GM21381 (cell line): ENCODE measurements around the gene AGAP3.

Experiments
- ATAC-seq: cut with Tn5 transposase; IDR thresholded peaks from one replicate; pipeline ENCODE4 v1.9.1; 2021; ENCODE audit warnings: mild to moderate bottlenecking, moderate library complexity; ENCODE audit not compliant: unreplicated experiment

Gene AGAP3

DNA sequence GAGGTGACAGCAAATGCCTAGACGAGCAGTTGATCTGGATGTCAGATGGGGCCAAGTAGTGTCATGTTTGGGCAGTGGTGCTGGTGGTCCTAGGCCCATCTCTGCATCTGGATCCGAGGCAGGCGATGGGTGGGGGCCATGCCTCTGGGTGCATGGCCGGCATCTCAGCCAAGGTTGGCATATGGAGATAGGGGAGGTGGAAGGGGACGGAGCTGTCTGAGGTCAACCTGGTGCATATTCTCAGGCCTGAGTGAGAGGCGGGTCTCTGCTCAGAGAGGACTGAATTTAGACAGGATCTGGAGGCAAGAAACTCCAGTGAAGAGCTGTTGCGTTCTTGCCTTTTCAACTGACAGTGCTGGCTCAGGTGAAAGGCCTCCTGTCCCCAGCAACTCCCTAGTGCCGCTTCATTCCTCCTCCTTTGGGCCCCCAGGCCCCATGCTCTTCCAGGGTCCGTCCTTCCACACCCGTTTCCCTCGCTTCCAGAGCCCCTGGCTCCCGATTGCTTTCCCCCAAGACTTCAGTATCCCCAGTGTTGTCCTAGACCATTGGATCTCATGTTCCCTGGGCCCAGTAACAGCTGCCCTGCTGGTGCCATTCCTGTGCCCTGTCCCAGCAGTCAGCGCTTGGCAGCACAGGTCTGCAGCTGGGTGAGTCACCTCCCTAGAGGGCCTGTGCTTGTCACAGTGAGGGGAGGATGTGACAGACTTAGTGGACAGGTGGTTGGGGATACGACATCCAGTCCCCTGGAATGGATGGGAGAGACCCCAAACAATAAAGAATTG lies 48.7 kb downstream of the AGAP3 start:
- ATAC-seq, result no peak

DNA sequence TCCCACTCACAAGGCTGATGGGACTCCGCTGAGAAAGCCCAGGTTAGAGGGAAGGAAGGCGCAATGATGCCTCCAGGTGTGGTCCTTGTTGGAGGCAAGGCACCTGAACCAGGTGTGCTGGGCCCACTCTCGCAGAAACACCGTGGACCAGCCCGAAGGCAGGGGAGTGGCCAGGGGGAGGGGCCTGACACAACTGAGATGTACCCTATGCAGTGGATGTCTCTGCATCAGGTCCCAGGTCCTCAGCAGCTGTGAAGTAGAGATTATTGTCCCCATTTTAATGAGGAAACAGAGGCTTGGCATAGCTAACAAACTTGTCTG lies 49.2 kb downstream of the AGAP3 start:
- no peak for ATAC-seq

DNA sequence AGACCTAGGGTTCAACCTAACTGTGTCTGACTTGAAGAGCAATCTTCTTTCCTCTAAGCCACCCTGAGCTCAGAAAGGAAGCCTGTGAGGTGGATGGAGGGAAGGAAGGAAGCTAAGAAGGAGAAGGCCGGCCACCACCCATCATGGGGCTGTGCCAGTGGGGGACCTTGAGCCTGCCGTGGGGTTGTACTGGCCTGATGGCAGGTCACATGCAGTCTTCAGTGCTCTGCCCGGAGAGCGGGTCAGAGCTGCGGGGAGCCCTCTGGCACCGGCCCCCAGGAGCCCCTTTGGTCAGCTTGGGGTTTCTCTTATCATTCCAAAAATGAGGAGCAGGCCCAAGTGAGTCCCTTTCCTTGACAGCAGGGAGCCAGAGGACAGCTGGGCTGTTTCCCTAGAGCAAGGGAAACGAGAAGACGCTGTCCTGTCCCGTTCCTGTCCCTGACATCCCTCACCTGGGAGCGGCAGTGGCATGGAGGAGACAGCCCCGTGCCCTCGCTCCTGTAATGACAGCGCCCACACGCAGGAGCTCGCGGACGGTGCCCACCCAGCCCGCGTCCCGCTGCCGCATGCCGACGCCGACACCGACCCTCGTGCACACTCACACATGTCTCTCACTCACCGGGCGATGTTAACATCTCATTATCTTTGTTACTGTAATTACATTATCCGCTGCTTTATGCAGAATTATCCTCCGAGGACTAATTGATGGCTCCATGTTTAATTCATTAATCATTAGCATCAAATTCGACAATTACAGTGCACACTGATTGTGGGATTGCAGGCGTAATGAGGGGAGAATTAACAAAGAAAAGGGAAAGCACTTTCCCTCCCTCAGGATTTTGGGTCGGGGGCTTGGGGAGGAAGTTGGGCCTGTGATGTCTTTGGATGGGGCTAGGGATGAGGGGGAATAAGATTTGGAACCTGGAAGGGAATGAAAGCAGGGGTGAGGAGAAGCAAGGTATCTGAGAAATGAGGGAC lies 49.9 kb downstream of the AGAP3 start:
- ATAC-seq, result no peak

DNA sequence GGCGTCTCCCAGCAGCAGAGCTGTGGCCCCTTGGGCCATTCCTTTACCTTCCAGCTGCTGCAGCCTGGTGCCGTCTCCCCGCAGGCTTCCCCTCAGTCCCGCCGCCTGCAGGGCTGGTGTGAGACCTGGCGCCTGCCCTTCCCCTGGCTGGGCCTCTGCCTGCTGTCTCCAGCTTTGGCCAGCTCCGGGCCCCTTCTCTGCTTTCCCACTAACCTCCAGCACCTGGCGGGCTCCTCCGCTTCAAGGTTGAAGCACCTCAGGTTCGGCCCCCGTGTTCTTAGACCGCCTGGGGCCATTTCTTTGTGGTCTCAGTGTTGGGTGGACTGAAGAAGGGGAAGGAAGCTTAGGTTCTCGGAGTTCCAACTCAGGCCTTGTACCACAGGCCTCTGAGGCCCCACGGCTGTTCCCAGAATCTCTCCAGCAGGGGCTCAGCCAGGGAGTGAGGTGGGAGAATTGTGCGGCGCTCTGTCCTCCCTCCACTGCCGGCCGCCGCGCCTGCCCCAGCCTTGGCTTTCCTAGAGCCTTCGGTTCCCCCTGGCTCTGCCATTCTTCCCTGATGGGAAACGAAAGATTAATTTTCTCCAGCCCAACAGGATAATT lies 50.9 kb downstream of the AGAP3 start:
- no peak for ATAC-seq

DNA sequence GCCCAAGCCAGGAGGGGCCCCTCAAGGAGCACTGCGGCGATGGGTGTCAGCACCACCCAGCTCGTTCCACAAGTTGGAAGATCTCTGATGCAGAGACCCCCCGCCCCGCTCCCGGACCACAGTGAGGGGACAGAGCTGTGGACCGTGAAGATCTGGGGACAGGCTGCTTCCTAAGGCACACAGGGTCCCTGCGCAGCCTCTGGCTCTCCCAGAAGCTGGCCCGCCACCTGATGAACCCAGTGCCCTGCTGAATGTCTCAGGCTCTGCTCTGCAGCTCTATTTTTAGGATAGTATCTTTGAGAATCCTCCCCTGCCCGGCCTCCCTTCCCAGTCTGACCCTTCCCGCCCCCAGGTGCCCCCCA lies 51.5 kb downstream of the AGAP3 start:
- no peak for ATAC-seq

DNA sequence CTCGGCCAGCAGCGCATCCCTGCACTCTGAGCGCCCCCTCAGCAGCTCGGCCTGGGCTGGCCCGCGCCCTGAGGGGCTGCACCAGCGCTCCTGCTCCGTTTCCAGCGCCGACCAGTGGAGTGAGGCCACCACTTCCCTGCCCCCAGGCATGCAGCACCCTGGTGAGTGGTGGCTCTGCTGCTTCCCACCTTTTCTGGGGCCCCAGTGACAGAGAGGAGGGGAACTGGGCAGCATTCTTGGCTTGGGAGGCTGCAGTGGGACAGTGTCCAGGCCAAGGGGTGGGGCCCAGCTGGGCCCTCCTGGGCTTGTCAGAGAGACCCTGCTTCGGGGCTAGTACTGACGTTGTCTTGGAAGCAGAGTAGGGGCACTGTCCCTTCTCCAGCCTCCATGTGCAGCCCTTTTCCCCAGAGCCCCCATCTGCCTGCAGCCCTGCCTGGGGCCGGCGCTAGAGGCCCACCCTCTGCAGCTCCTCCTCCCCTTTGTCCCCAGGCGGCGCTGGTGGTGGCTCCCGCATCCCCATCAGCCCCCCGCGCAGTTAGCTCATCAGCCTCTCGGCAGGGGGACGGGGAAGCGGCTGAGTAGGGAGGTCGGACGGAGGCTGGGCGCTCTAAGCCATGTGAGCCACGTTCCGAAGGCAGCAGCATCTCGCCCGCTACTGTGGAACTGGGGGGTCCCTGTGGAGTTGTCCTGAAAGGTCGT lies 52.0 kb downstream of the AGAP3 start:
- ATAC-seq, result no peak

DNA sequence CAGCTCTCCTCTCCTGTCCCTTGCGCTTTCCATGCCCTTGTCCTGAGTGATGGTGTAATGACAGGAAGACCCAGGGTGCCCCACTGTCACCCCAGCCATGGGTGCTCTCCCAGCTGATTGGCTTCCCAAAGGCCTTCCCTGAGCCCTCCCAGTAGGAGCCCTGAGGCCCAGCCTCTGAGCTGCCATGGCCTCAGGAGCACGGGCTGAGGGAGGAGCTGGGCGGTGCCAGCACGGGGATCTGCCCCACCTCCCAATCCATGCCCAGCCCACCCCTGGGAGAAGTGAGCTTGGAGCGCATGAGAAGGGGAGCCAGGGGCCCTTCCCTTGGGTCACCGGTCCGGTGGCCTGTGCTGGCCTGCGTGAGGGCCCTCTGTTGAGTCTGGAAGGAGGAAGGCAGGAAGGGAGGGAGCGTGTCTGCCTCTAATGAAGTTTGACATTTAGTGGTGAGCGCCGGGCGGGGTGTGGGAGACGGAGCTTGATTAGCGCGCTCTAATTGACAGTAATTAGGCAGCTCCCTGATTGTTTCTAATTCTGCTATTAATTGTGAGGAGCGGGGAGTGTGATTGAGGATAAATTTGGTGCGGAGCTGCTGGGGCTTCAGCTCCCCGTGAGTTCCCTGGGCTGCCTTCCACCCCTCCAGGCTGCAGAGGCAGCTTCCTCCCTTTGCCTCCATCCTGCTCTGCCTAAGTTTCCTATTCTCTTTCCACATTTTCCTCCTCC lies 53.0 kb downstream of the AGAP3 start:
- ATAC-seq, result no peak

DNA sequence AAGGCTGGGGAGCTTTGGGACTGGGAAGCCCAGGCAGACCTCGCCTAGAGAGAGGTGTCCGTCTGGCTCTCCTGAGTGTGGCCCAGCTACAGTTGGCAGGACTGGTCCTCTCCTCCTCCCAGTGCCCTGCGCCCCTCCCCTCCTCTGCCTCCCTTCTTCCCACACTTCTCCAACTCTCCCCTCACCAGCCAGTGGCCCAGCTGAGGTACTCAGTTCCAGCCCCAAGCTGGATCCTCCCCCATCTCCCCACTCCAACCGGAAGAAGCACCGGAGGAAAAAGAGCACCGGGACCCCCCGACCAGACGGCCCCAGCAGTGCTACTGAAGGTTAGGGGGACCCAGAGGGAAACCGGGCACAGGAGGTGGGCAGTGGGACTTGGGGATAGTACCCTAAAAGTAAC lies 53.5 kb downstream of the AGAP3 start:
- ATAC-seq, result no peak

DNA sequence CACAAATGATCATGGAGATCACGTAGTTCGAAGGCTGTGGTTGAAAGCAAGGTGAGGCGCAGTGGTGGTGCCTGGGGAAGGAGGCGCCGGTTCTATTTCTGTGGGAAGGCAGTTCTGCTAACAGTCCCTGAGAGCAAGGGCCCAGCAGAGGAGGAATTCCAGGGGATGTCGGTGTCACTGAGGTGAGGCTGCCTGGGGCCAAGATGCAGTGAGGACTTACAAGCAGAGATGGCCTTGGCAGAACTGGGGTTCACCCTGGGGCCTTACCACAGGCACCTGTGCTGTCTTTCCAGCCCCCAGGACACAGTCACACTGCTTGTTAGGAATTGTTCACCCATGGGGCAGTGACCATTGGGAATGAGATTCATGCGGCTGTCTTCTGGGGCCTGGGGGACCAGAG lies 54.6 kb downstream of the AGAP3 start:
- no peak for ATAC-seq

DNA sequence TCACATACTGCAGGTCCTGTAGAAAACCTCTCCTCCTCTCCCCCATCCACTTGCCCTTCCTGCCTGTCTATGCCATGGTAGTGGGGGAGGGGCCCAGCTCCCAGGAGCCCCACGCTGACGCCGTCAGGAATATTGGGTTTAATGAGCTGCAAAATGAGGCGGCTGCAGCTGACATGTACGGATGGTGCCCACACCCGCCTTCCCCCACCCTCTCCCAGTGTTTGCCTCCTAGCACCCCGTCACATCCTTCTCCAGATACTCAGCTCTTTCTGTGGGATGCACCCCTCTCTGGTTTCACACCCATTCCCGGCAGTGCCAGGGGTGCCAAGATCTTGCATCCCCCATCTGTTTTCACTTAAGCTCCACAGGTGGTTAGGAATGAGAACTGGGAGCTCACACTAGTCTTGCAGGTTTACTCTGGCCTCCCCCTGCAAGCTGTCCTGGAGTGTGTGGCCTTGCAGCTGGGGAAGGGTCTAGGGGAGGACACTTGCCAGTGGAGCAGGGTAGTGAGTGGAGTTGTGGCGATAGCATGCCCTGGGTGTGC lies 55.1 kb downstream of the AGAP3 start:
- no peak for ATAC-seq

DNA sequence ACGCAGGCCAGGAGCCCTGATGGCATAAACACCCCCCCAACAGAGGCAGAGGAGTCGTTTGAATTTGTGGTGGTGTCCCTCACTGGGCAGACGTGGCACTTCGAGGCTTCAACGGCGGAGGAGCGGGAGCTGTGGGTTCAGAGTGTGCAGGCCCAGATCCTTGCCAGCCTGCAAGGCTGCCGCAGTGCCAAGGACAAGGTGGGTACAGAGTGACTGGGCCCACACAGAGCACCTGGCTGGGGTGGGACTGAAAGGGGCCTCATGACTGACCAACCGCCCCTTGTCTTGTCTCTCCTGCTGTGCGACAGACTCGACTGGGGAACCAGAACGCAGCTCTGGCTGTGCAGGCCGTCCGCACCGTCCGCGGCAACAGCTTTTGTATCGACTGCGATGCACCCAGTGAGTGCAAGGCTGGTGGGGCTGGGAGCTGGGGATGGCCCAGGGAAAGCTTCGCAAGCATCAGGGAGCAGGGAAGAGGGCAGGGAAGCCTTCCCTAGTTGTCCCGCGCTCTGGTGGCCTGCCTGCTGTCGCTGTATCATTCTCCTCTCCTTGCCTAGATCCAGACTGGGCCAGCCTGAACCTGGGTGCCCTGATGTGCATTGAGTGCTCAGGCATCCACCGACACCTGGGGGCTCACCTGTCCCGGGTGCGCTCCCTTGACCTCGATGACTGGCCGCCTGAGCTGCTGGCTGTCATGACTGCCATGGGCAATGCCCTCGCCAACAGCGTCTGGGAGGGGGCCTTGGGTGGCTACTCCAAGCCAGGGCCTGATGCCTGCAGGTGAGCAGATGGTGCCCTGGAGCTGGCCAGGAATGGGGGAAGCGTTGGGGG lies 55.8 kb downstream of the AGAP3 start:
- ATAC-seq, result no peak

DNA sequence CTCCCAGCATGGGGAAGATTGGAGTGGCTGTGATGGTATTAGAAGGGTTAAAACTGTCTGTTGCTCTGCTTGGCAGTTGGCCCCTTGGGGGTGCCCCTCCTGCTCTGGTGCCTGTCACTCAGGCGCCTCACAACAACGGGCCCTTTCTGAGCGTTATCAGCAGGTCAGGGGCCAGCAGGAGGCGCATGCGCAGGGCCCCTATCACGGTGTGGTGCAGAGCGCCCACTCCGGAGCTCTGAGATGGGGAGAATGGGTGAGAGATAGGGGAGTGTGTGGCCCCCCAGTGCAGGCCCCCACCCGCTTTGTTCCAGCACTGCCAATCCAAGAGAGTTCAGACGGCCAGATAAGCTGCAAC lies 56.4 kb downstream of the AGAP3 start:
- ATAC-seq, result no peak

DNA sequence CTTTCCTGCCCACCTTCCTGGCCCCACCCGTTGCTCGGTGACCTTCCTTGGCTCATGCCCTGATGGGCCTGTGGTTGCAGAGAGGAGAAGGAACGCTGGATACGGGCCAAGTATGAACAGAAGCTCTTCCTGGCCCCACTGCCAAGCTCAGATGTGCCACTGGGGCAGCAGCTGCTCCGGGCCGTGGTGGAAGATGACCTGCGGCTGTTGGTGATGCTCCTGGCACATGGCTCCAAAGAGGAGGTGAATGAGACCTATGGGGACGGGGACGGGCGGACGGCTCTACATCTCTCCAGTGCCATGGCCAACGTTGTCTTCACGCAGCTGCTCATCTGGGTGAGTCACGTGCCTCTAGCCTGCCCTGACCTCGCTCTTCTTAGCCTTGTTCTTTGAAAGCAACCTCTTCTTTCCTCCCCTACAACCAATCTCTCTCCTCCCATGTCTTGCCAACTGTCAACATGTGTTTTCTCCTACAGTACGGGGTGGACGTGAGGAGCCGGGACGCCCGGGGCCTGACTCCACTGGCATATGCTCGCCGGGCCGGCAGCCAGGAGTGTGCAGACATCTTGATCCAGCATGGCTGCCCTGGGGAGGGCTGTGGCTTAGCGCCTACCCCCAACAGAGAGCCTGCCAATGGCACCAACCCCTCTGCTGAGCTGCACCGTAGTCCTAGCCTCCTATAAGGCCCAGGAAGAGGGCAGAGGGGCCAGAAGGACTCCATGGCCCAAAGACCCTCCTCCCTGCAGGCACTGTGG lies 57.2 kb downstream of the AGAP3 start:
- ATAC-seq, result no peak

DNA sequence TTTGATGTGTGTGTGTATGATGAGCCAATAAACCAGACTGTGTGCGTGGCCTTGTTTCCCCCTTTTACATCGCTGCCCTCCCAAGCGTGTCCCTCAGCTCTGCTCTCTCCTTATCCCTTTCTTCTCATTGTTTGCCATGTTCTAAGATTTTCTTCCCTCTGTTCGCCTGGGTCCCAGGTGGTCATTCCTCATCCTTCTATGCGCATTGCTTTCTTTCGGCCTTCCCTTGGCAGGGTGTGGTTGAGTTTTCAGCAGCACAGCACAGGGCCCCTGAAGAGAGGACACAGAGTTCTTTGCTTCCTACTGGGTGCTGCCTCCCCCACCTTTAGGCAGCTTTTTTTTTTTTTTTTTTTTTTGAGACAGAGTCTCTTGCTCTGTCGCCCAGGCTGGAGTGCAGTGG lies 58.1 kb downstream of the AGAP3 start:
- ATAC-seq, result no peak

DNA sequence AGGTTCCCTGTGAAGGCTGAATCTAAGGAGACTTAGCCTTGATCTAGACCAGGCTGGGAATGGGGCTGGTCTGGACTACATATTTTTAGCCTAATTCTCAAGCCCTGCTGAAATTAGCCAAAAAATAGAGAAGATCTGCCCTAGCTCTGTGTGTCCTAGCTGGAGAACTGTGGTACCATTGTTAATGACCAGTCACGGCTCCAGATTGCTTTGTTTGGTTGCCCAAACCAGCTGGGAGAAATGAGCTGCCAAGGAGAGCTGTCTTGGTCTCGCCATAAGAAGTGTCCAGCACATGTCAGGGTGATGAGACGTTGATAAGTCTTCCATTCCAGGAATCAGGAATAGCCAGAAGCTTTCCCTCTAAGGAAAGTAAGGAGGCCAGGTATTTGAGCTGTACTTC lies 60.5 kb downstream of the AGAP3 start:
- ATAC-seq, result no peak

DNA sequence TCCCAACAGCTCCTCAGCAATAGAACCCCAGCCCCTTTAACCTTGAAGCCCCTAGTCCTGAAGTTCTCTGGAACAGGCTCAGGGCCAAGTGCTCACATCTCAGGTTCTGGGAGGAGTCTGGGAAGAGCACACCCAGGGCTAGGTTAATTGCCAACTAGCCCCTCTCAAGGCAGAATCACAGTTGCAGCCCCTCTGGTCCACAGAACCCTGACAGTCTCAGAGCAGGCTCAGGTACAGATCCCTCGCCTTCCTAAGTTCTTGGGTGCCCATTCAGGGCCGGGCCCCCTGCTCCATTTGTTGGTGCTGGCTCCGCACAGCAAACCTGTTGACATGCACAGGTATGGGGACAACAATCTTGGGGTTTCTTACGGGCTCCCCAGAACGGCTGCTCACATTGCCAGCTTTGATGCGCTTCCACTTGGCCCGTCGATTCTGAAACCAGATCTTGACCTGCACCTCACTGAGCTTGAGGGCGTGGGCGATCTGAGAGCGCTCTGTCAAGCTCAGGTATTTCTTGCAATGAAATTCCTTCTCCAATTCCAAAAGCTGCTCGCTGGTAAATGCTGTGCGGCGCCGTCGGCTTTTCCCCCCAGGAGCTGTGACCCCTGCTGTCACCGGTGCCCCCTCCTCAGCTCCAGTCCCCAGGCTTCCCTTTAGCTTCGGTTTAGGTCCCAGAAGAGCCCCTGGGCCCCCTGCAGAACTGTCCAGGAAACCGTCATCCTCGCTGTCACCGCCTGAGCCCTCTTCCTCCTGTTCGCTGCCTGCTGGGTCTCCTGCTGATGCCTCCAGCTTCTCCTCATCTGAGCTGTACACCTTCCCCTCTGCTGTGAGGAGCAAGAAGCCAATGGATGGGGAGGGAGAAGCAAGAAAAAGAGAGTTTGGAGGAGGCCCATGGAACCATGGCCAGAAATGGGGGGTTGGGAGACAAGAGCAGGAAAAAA lies 62.3 kb downstream of the AGAP3 start:
- no peak for ATAC-seq

DNA sequence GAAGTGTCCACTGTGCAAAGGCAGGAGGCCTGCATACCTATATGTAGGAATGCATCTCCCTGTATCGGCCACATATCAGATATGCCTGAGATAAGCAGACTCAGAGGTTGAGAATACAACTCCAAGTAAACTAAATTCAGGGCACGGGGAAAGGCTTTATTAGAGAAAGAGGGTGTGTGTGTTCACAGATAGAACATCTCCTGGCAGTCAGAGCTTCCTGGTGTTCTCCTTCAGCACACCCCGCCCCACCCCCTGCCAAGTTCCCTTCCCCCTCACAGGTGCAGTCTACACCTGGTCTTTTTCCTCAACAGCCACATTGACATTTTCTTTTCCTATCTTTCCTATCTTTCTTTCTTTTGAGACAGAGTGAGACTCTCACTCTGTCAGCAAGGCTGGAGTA lies 64.1 kb downstream of the AGAP3 start:
- ATAC-seq, result no peak
